Measurements from ENCODE around the gene FHOD3.

GRCh38 chr18:36695806-36696205 is 398.3 kb downstream of the FHOD3 start:
- TF ChIP-seq CTCF (IDR thresholded peaks at IDR 0.05): no peak
- TF ChIP-seq POLR2A (IDR thresholded peaks at IDR 0.05): no peak
- no peak for TF ChIP-seq POLR2AphosphoS5 (IDR thresholded peaks at IDR 0.05; ENCODE audit: insufficient read depth in 1 of 2, low read depth in 1 of 2)
